Measurements from ENCODE around the gene CHMP2A.
"Not testable (repeated sequence)": the region's sequence is repeated elsewhere in the genome, so short reads cannot be mapped to it uniquely, and the experiment has no call there.

CHMP2A gene

DNA sequence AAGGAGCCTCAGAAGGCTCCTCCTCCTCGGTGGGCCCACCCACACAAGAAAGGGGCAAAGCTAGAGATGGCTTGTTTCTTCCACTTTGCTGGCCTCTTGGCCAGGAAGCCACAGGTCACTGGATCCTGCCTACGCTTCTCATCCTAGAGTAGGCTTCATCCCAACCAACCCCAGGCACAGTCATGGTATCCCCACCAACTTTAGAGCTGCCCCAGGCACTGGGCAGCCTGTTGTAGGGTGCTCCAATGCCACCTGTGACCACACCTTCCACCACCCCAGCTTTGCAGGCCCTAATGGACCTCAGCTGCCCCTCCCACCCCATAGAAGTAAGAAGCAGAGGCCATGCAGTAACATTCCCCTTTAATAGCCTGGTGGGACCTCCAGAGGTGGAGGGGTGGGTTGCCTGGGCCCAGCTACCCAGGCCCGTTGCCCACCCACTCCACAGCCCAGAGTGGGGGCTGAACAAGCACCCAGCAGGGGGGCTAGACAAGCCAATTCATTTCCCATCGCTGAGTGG lies 522 bp upstream of the CHMP2A start:
- no peak for DNase-seq

DNA sequence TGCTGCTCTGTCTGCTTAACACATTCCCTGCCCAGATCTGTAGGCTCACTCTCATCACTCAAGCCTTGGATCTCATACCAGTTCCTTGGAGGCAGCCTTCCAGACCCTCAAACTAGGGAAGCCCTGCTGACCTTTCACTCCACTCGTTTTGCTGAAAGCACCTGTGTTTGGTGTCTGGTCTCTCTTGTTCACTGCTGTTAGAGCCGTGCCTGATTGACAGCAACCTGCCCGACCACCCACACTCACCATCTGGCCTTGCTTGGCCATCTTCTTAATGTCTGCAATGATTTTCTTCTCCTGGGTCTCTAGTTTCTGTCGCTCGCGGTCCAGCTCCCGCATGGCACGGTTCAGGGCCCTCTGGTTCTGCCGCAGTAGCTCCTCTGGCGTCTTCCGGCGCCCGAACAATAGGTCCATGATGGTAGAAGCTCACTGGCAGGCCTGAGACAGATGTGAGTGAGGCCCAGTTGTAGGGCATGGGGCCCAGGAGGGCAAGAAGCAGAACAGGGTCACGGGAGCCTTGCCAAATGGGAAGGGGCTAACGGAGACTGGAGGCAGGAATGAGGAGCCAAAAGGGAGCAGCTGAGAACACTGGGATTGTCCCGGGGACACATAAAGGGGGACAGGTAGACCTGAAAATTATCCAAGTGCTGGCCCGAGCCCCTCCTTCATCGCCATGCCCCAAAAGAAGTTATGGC lies 959 bp downstream of the CHMP2A start:
- no peak for DNase-seq

DNA sequence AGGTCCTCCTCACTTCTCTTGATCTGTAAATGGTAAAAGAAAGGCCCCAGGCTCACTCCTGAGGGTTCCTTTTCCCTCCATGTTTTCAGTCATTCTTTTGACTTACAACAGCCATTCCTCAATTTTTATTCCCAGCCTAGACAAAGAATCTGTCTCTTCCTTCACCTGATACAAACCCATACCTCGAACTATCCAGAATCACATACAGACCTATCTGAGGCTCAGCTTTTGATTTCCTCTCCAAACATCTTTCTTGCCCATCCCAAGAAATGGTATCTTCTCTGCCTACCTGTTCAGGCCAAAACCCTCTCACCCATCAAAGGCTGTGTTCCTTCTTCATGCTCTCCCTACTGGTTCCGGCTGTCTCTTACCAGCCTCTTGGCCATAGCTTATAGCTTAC lies 2.2 kb downstream of the CHMP2A start:
- DNase-seq = no peak

DNA sequence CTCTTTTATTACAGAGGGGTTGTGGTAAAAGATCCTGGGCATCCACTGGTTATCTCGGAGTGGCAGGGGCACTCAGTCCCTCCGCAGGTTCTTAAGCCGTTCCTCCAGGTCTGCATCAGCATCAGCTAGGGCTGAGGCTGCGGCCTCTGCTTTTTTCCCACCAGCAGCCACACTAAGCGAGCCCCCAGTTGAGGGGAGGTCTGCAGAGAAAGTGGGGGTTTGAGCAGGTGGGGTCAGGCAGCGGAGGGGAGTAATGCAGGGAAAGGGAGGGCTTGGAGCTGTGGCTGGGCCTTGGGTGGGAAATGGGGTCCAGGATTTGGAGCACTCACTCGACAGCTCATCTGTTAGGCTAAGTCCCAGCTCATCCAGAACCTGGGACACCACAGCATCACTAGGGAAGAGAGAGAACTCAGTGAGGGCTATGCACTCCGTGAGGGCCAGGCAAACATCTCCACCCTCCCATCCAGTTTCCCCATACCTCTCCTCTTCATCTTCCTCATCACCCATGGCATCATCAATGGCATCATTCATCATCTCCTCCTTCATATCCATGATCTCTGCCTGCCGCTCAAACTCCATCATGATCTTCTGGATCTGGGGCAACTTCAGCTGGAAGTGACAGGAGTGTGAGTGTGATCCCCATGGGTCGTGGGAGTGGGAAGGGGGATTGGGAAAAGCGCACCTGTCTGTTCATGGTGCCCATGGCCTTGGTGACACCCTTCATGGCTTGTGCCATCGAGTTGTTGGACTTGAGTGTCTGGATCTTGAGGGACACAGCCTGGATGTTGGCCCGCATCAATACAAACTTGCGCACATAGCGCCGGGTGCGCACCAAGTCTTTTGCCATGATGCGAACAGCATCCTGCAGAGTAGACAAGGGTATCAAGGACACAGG lies 3.1 kb downstream of the CHMP2A start:
- no peak for DNase-seq

DNA sequence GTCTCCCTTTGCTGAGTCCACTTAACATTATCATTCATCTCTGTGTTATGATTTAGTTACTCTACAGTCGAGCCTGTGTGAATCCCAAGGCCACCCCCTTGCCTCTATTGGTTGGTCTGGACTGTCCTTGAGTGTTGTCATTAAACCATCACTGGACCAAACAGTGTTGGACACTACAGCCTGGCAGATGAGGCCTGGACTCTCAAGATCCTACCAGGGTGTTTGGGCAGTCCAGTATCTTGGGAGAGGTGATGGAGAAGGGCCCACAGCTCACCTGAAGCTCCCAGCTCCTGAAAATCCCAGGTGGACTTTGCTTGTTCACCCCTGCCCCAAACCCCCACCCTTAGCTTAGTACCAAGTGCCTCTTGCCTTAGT lies 3.8 kb downstream of the CHMP2A start:
- no peak for DNase-seq

DNA sequence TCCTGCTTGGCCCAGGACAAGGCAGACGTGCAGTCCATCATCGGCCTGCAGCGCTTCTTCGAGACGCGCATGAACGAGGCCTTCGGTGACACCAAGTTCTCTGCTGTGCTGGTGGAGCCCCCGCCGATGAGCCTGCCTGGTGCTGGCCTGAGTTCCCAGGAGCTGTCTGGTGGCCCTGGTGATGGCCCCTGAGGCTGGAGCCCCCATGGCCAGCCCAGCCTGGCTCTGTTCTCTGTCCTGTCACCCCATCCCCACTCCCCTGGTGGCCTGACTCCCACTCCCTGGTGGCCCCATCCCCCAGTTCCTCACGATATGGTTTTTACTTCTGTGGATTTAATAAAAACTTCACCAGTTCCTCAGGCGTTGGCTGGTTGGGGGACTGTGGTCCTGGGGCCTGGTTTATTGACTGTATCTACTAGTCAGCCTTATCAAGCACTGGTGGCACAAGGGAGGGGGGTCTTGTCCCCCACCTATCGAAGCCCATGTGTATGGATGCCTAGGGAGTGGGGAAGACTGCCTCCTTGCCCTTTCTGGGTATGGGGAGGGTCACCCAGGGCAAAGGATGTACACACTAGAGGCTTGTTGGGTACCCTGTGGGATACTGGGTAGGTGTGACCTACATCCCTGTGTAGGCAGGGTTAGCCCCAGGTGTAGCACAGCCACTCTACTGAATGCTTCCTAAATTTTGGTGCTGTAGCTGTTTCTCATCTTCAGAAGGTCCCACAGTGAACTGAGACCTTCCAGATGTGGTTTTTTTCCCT lies 4.4 kb downstream of the CHMP2A start:
- DNase-seq = no peak

DNA sequence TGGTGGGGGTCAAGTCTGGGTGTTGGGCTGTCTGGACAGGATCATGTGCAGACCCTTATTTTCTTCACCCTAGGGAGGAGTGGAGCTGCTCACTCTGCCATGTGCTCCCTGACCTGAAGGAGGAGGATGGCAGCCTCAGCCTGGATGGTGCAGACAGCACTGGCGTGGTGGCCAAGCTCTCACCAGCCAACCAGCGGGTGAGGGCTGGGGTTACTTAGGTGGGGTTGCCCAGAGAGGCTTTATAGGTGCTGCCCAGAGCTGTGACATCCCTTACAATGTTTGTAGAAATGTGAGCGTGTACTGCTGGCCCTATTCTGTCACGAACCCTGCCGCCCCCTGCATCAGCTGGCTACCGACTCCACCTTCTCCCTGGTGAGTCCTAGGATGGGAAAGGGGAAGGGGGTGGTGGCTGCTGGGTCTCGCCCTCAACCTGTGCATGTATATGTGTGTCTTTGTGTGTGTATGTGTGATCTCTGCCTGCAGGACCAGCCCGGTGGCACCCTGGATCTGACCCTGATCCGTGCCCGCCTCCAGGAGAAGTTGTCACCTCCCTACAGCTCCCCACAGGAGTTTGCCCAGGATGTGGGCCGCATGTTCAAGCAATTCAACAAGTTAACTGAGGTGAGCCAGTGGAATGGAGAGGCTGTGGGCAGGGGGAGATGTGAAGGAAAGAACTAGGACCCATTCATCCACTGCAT lies 5.1 kb downstream of the CHMP2A start:
- no peak for DNase-seq

DNA sequence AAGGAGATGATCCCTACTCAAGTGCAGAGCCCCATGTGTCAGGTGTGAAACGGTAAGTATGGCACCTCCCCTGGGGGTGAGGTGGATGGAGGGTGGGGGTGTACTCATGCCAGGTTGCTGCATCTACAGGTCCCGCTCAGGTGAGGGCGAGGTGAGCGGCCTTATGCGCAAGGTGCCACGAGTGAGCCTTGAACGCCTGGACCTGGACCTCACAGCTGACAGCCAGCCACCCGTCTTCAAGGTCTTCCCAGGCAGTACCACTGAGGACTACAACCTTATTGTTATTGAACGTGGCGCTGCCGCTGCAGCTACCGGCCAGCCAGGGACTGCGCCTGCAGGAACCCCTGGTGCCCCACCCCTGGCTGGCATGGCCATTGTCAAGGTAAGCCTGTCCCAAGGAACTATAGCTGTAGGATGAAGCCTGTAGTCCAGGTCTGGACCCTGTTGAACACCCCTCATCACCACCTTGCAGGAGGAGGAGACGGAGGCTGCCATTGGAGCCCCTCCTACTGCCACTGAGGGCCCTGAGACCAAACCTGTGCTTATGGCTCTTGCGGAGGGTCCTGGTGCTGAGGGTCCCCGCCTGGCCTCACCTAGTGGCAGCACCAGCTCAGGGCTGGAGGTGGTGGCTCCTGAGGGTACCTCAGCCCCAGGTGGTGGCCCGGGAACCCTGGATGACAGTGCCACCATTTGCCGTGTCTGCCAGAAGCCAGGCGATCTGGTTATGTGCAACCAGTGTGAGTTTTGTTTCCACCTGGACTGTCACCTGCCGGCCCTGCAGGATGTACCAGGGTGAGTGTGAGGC lies 5.8 kb downstream of the CHMP2A start:
- no peak for DNase-seq

DNA sequence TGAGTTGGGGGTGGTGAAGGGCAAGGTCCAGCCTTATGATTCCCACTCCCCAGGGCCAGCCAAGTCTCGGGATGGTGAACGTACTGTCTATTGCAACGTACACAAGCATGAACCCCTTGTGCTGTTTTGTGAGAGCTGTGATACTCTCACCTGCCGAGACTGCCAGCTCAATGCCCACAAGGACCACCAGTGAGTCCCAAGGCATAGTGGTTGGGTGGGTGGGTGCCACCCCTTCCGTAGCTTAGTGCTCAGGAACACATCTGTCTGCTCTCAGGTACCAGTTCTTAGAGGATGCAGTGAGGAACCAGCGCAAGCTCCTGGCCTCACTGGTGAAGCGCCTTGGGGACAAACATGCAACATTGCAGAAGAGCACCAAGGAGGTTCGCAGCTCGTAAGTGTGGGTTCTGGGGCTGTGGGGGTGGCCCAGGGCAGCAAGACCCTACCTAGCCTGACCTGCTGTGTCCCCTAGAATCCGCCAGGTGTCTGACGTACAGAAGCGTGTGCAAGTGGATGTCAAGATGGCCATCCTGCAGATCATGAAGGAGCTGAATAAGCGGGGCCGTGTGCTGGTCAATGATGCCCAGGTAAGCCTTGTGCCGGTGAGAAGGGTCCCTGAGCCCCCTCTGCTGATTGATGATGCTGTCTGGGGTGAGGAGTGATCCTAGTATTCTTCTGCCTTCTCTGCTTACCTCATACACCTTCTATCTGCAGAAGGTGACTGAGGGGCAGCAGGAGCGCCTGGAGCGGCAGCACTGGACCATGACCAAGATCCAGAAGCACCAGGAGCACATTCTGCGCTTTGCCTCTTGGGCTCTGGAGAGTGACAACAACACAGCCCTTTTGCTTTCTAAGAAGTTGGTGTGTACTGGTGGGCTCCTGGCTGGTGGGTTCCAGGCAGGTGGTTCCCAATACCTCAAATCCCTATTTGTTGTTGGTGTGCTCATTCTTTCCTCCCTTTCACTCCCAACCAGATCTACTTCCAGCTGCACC lies 7.3 kb downstream of the CHMP2A start:
- DNase-seq = no peak

DNA sequence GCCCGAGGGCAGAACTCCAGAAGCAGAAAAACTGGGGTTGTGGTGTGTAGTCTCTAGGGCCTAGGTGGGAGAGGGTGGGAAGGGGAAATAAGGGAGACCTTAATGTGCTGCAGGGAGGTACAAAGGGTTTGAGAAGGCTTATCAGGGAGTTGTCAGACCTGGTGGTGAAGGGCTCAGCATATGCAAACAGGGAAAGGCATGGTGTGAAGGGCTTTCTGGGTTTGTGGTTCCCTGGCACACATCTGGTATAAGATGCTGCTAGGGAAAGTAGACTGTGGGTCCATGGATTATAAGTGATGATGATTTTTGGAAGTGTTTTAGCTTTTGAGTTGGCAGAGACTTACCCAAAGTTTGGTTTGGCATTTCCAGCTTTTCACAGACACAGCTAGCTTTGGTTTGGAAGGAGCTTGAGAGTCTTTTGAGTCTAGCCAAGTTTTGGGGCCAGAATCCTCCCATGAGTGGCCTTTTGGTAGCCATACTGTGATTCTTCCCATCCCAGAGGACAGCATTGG lies 8.8 kb downstream of the CHMP2A start:
- DNase-seq = no peak

DNA sequence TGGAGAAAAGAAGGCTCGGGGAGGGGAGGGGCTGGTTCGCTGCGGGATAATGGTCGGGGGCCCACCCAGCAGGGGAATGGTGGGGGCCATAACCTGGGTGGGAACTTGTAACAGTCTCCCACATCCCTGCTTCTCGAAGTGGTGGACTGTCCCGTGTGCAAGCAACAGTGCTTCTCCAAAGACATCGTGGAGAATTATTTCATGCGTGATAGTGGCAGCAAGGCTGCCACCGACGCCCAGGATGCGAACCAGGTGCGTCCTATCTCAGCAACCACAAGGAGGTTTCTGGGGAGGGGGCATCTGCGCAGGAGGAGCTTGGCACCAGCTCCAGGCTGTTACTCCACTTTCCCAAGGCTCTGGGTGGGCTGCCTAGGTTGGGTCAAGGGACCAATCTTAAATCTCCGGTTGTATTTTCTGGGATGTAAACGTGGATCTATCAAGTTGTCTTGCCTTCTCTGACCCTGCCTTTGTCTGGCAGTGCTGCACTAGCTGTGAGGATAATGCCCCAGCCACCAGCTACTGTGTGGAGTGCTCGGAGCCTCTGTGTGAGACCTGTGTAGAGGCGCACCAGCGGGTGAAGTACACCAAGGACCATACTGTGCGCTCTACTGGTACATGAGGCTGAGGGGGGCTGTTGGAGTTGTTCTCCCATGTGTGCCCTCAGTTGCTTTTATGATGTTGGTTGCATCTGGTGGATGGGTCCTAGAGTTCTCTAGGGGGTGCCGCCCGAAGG lies 9.5 kb downstream of the CHMP2A start:
- no peak for DNase-seq

DNA sequence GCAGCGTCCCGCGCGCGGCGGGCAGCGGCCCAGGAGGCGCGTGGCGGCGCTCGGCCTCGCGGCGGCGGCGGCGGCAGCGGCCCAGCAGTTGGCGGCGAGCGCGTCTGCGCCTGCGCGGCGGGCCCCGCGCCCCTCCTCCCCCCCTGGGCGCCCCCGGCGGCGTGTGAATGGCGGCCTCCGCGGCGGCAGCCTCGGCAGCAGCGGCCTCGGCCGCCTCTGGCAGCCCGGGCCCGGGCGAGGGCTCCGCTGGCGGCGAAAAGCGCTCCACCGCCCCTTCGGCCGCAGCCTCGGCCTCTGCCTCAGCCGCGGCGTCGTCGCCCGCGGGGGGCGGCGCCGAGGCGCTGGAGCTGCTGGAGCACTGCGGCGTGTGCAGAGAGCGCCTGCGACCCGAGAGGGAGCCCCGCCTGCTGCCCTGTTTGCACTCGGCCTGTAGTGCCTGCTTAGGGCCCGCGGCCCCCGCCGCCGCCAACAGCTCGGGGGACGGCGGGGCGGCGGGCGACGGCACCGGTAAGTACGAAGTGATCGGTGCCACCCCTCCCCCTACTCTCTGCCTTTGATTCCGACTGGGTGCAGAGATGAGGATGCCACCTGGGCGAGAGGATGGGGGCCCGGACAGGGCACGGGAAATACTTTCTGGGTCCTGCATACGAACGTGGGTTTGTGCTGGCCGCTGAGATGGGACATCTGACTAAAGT lies 10.2 kb downstream of the CHMP2A start:
- DNase-seq = peak in 1 of 2 experiments; percentile 76

DNA sequence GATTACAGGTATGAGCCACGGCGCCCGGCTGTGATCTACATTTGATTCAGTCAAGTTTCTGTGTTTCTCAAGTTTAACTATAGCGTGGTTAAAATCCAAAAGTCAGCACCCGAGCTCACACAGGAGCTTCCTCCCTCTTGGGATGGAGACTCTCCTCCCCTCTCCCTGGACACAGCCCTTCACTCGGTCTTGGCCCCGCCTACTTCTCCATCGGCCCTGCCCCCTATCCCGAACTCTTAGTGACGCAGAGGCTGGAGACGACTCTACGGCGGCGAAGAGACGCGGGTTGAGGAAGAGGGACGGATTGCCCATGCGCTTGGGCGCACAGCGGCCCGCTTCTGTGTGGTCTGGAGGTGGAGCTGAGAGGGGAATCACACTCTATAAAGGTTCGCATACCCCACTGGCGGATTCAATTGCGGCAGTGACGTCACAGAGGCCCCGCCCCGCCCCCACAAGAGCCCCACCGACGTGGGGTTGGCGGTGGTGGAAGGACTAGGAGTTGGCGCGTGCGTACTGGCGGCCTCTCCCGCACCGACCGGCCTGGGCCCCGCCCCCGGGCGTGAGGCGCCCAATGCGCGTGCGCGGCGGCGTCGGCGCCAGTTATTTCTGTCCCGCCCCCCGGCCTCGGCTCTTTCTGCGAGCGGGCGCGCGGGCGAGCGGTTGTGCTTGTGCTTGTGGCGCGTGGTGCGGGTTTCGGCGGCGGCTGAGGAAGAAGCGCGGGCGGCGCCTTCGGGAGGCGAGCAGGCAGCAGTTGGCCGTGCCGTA lies 10.9 kb downstream of the CHMP2A start, which contains the start of gene TRIM28:
TRIM28 (plus strand) TSS at position 239 of the 765 bp plus-strand sequence. CDS start 694 bp downstream, outside the sequence.
- peak; percentile 100 for DNase-seq

DNA sequence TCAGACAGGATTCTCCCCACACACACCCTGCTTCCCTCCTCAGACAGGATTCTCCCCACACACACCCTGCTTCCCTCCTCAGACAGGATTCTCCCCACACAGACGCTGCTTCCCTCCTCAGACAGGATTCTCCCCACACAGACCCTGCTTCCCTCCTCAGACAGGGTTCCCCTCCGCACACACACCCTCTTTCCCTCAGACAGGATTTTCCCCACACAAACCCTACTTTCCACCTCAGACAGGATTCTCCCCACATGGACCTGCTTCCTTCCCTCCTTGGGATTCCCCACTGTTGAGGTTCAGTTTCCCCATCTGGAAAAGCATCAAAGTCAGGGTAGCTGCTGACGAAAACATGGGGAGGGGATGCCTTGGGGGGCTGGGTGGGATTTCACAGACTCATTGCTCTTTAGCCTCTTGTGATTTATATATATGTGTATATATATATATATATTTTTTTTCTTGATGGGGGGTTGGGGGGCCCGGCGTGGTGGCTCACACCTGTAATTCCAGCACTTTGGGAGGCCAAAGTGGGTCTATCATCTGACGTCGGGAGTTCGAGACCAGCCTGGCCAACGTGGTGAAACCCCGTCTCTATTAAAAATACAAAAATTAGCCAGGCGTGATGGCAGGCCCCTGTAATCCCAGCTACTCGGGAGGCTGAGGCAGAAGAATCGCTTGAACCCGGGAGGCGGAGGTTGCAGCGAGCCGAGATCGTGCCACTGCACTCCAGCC lies 12.1 kb downstream of the CHMP2A start:
- DNase-seq = not testable (repeated sequence)

DNA sequence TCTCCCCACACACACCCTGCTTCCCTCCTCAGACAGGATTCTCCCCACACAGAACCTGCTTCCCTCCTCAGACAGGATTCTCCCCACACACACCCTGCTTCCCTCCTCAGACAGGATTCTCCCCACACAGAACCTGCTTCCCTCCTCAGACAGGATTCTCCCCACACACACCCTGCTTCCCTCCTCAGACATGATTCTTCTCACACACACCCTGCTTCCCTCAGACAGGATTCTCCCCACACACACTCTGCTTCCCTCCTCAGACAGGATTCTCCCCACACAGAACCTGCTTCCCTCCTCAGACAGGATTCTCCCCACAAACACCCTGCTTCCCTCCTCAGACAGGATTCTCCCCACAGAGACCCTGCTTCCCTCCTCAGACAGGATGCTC lies 15.7 kb downstream of the CHMP2A start:
- not testable (repeated sequence) for DNase-seq

DNA sequence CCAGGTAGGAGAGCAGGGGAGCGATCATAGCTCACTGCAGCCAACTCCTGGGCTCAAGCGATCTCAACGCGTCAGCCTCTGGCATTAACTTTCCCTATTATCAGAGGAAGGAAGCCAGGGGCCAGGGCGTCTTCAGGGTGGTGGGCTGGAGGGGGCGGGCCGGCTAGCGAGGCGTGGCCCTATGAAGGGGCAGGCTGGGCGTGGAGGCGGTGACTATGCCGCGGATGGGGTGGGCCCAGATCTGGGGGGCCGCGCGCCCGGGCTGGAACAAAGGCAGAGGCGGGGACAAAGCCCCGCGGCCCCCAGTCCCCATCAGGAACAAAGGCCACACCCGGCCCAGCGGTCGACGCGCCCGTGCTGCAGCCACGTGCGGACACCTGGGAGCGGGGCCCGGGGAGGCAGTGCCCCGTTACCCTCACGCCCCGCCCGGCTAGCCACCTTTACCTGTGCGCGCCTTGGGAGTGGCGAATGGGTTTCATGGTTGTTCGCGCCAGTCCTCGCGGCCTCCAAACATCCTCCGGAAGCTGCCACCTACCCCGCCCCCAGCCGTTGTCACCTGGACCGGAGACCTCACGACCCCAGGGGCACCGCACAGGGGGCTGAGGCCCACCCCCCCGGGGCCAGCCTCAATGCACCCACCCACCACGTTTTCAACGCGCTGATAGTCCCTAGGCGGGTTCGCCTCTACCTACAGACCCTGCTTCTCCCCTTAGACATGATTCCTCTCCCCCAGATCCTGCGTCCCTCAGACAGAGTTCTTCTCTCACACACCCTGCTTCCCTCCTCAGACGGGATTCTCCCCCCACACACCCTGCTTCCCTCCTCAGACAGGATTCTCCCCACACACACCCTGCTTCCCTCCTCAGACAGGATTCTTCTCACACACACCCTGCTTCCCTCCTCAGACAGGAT lies 16.4 kb downstream of the CHMP2A start:
- peak; percentile 32 to 53 for DNase-seq

All from stimulated activated CD4-positive, alpha-beta T cell treated with anti-CD3 and anti-CD28 coated beads, Interleukin-4, amount 100 ng/mL, for 4 hours (primary cell).